Liver (tissue), 3 donors: ENCODE results near the gene CAMSAP1.

Experiments
- EGR1 ChIP-seq, 2 donors: IDR thresholded peaks; 2 replicates each; pipeline ENCODE4 v1.6.1; 2016 to 2018; ENCODE audit warnings: antibody characterized with exemption in 2 of 2, low read depth in 2 of 2
- GABPA ChIP-seq, 2 donors: IDR thresholded peaks in 1 of 2; conservative IDR thresholded peaks in 1 of 2; 2 replicates each; pipeline ENCODE4 v1.6.1; 2016; ENCODE audit warnings: antibody characterized with exemption in 2 of 2, mild to moderate bottlenecking in 1 of 2, moderate library complexity in 1 of 2
- JUND ChIP-seq, 2 donors: IDR thresholded peaks; 2 replicates each; pipeline ENCODE4 v1.6.1; 2016; ENCODE audit warnings: antibody characterized with exemption in 2 of 2
- MAX ChIP-seq: IDR thresholded peaks from 2 replicates; pipeline ENCODE4 v1.6.1; 2016; ENCODE audit warnings: antibody characterized with exemption
- RAD21 ChIP-seq, 2 donors: IDR thresholded peaks; 2 replicates each; pipeline ENCODE4 v1.6.1; 2016; ENCODE audit warnings: antibody characterized with exemption in 2 of 2, mild to moderate bottlenecking in 2 of 2
- RXRA ChIP-seq, 2 donors: IDR thresholded peaks; 2 replicates each; pipeline ENCODE4 v1.6.1; 2017 to 2018; ENCODE audit warnings: antibody characterized with exemption in 2 of 2, mild to moderate bottlenecking in 1 of 2
- TAF1 ChIP-seq: conservative IDR thresholded peaks from 2 replicates; pipeline ENCODE4 v1.6.1; 2016; ENCODE audit warnings: antibody characterized with exemption, mild to moderate bottlenecking
- YY1 ChIP-seq: IDR thresholded peaks from 2 replicates; pipeline ENCODE4 v1.6.1; 2016; ENCODE audit warnings: antibody characterized with exemption, mild to moderate bottlenecking
- ZBTB33 ChIP-seq: IDR thresholded peaks from 2 replicates; pipeline ENCODE4 v1.6.1; 2016; ENCODE audit warnings: antibody characterized with exemption
- TF ChIP-seq, protein P1 (sequence below): fragments of 150-350 bp; IDR thresholded peaks from 2 replicates; pipeline ENCODE4 v1.5.1; 2017; ENCODE audit warnings: improper control_type of control experiment, low read depth, low read length; ENCODE audit not compliant: missing input control
- TF ChIP-seq, protein P2 (sequence below): IDR thresholded peaks from 2 replicates; pipeline ENCODE4 v1.6.1; 2016; ENCODE audit warnings: antibody characterized with exemption, mild to moderate bottlenecking
- donor health status: healthy.
- donor health status: healthy.

GRCh38 chr9:135787317-135787716 lies 120.0 kb downstream of the CAMSAP1 start:
- TF ChIP-seq, protein P1, sequence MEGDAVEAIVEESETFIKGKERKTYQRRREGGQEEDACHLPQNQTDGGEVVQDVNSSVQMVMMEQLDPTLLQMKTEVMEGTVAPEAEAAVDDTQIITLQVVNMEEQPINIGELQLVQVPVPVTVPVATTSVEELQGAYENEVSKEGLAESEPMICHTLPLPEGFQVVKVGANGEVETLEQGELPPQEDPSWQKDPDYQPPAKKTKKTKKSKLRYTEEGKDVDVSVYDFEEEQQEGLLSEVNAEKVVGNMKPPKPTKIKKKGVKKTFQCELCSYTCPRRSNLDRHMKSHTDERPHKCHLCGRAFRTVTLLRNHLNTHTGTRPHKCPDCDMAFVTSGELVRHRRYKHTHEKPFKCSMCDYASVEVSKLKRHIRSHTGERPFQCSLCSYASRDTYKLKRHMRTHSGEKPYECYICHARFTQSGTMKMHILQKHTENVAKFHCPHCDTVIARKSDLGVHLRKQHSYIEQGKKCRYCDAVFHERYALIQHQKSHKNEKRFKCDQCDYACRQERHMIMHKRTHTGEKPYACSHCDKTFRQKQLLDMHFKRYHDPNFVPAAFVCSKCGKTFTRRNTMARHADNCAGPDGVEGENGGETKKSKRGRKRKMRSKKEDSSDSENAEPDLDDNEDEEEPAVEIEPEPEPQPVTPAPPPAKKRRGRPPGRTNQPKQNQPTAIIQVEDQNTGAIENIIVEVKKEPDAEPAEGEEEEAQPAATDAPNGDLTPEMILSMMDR: no peak
- no peak for TF ChIP-seq JUND (IDR thresholded peaks at IDR 0.05)
- no peak for TF ChIP-seq ZBTB33
- TF ChIP-seq, protein P2, sequence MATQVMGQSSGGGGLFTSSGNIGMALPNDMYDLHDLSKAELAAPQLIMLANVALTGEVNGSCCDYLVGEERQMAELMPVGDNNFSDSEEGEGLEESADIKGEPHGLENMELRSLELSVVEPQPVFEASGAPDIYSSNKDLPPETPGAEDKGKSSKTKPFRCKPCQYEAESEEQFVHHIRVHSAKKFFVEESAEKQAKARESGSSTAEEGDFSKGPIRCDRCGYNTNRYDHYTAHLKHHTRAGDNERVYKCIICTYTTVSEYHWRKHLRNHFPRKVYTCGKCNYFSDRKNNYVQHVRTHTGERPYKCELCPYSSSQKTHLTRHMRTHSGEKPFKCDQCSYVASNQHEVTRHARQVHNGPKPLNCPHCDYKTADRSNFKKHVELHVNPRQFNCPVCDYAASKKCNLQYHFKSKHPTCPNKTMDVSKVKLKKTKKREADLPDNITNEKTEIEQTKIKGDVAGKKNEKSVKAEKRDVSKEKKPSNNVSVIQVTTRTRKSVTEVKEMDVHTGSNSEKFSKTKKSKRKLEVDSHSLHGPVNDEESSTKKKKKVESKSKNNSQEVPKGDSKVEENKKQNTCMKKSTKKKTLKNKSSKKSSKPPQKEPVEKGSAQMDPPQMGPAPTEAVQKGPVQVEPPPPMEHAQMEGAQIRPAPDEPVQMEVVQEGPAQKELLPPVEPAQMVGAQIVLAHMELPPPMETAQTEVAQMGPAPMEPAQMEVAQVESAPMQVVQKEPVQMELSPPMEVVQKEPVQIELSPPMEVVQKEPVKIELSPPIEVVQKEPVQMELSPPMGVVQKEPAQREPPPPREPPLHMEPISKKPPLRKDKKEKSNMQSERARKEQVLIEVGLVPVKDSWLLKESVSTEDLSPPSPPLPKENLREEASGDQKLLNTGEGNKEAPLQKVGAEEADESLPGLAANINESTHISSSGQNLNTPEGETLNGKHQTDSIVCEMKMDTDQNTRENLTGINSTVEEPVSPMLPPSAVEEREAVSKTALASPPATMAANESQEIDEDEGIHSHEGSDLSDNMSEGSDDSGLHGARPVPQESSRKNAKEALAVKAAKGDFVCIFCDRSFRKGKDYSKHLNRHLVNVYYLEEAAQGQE: no peak
- no peak for TF ChIP-seq YY1
- TF ChIP-seq RAD21 (IDR thresholded peaks at IDR 0.05): no peak
- no peak for TF ChIP-seq TAF1
- no peak for TF ChIP-seq MAX
- no peak for TF ChIP-seq EGR1 (IDR thresholded peaks at IDR 0.05; ENCODE audit: low read depth in 2 of 2)
- no peak for TF ChIP-seq RXRA (IDR thresholded peaks at IDR 0.05)
- no peak for TF ChIP-seq GABPA (IDR thresholded peaks at IDR 0.05 in 1 of 2, conservative IDR thresholded peaks at IDR 0.05 in 1 of 2)
